ENCODE data around the gene CLEC4F.
A peak's percentile ranks its signal among the peaks of the same experiment; 100 is the strongest.

CLEC4F gene

DNA sequence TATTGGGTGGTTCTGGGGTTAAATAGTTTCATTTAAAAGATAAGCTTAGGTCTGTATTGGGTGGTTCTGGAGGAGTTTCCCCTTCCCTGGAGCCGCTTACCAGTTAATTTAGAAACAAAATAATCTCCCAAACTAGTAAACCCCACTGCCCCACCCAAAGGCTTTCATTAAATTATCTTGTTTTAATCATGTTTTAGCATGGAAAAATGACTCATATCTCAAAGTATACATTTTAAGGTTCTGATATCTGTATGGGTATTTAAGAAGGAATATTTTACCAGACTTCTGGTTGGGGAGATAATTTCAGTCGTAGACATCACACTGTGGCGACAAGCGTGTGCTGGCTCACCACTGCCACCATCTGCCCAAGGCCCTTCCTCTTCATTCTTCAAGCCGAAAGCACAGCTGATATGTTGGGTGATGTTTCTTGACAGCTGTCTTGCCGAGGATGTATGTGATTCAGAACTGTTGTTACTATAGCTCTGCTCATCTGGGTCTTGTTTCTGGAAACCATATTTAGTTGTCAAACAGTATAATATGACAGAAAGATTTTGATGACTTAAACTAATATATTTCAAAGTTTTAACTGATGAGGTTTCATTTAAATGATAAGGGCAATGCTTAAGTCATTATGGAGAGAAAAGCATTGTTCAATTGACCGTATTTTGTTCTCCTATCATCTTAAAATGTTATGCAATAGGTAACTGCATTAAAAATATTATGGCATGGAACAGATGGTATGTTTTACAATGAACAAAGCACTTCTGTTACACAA lies 35.1 kb downstream of the CLEC4F start:
- peak in 6 of 14 donors; percentile 3 to 22 (median 6) for DNase-seq

DNA sequence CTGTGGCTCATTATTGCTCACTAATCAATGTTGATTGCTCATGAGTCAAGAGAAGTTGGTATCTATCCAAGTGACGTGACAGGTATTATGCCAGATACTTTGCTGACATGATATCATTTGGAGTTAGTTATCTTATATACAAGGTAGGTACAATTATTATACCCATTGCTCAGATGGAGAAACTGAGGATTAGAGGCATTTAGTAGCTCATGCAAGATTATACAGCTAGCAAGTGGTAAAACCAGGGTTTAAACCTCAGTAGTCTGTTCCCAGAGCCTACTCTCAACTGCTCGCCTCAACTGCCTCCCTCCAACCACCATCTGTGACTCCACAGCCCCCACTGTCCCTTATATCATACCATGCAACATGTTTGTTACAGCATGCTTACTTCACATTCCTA lies 36.1 kb downstream of the CLEC4F start:
- DNase-seq, result no peak

DNA sequence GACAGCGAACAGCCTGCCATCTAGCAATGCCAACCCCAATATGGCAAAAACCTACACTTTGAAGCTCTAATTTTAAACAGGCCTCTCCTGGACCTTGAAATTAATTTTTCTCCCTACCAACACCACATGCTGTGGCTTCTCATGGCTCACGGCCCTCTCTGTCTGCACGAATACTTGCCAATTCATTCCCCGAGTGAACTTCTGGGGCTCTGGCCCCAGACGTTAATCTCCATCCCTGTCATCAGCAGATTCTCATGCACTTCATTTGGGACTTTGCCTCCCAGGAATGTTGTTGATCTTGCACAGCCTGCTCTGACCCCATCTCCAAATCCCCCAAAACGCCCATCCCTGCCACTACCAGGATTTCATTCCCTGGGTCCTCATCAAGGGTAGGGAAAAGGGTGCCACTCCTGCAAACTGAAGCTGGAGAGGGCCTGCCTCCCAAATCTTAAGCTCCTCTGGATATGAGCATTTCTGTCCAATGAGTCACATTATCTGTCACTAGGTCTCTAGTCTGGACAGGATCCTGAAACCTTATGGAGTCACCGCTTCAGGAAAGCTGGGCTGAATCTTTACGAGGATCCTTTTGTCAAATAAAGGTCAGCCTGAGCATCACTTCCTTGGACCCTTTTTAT lies 40.4 kb downstream of the CLEC4F start:
- DNase-seq, result no peak

DNA sequence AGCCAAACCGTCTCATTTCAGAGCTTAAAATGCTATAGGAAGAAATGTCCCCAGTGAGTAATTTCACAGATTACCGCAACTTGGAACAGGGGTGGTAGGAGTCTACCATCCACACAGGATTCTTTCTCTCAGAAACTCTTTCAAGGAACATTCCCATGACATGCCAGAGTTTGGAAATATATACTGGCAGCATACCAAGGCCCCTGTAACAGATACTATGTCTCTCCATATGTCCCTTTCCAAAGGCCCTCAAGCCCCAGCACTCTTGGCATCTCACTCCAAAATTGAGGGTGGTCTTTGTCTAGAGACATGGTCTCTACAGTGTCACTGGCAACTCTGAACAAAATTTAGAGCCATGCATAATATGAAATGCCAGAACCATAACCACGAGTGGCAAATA lies 40.9 kb downstream of the CLEC4F start:
- DNase-seq, result no peak

DNA sequence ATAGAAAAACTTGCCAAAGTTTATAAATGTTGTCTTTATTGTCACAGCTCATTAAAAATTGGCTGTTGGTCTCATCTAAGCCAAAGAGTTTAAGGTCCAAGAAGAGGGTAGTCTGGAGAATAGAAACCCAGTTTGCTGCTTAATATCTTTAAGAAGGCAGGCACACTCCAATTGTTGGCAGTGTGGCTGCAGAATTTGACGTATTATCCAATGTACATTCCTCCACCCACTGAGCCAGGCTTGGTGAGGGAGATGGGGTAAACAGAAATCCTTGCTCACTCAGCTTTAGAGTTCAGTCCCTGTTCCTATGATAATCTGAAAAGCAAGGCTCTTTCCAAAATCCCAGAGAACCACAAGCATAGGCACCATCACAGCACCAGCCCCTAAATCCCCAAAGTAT lies 41.7 kb downstream of the CLEC4F start:
- no peak for DNase-seq

DNA sequence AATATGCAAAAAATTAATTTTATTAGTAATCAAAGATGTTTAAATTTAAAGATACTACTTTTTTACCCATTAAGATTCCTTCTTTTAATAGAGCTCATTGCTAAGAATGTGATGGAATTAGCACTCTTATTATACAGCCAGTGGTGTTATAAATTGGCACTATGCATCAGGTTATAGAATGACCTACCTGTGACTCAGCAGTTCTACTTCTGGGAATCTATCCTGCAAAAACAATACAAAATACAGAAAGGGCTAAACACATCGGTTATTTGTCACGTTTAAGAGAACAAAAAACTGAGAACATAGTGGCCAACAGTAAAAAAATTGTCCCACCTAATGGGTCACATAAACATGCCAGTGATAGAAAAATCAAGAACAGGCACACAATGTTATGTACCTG lies 42.9 kb downstream of the CLEC4F start:
- DNase-seq, result no peak

DNA sequence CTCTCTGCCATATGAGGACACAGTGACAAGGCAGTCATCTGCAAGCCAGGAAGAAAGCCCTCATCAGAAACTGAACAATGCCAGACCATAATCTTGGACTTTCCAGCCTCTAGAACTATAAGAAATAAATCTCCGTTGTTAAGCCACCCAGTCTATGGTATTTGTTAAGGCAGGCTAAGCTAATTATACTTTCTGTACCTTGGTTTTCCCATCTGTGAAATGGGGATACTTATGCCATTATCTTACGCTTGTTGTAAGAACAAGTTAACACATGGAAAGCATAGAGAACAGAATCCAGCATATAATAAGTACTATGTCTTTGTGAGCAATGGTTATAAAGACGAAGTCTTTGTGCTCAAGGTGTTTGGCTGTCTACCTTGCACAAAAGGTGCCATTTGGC lies 44.1 kb downstream of the CLEC4F start:
- DNase-seq, result no peak

DNA sequence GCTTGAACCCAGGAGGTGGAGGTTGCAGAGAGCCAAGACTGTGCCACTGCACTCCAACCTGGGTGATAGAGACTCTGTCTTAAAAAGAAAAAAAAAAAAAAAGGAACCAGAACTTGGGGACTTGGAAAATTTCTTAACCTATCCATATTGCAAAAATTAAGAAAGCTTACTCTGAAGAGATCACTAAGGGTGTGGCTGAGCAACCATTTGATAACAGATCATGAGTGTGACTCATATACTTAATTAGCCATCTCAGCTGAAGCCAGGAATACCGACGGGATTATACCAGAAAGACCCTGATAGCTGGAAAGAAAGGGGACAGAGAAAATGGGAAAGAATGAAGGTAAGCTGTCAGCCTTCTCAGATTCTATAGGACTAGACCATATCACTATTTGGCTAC lies 45.3 kb downstream of the CLEC4F start:
- DNase-seq, result no peak

DNA sequence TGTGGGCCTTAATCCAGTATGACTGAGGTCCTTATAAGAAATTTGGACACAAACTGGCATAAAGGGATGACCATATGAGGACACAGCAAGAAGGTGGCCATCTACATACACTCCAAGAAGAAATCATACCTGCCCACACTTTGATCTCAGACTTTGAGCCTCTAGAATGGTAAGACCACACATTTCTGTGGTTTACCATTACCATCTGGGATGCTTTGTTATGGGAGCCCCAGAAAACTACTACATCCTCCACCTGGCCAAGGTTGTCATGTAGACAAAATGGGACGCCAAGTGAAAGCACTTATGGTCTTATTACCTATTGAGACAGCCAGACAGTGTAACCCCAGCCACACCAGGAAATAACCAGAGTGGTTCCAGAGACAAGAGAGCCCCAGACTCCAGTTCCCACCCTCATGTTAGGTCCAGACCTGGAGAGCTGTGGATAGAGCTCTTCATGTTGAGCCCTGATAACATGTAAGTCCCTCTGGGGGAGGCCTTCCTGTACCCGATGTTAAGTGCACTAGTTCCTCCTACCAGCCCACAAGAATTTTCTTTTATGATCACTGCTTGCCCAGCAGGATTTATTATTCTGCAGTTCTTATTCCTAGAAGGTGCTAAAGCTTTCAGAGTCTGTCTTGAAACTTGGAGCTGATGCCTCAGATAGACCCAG lies 47.8 kb downstream of the CLEC4F start:
- no peak for DNase-seq

DNA sequence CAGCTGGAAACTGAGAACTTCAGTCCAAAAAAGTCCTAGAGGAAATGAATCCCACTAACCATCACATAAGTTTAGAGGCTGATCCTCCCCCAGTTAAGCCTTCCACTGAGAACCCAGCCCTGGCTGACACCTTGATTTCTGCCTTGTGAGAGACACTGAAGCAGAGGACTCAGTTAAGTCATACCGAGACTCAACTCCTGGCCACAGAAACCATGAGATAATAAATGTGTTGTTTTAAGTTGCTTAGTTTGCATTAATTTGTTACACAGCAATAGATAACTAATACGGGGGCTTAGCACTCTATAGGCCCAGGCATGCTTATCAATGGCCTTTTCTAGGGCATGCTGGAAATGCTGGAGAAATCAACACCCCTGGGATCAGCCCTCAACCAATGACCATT lies 49.0 kb downstream of the CLEC4F start:
- DNase-seq, result no peak

DNA sequence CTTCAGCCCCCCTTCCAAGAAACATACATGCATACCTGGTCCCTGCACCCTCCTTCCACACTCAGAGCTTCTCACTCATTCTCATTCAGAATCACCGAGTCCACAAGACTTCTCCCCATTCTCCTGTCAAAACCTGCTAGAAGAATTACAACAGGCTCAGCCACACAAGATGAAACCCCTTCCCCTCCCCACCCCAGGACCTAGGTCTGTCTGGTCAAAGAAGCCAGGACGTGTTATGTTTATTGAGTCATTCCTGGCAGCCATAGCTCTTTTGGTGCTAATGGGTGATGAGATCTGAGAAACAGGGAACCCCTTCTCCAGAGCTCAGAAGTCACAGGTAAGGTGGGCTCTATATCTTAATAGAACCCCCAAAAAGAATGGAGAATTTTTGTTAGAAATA lies 50.9 kb downstream of the CLEC4F start:
- no peak for DNase-seq

DNA sequence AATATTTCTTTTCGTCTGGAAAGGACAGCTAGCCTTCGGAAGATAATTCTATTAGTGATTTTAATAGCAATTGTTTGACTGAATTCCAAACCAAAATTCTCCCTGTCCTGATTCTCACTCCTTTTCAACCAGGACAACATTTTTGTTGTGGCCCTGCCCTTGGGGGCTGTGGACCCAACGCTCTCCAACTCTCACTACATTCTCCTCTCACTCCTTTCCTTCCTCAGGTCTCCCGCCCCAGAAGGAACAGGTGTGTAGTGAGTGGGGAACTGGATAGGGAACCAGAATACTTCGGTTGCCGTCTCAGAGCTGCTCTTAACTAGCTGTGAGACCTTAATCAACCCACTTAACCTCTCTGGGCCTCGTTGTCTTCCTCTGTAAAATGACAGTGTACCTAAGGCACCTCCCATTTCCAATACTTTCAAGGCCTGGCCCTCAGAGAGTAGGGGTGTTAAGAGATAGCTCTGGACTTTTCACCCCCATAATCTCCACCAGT lies 51.8 kb downstream of the CLEC4F start:
- no peak for DNase-seq

DNA sequence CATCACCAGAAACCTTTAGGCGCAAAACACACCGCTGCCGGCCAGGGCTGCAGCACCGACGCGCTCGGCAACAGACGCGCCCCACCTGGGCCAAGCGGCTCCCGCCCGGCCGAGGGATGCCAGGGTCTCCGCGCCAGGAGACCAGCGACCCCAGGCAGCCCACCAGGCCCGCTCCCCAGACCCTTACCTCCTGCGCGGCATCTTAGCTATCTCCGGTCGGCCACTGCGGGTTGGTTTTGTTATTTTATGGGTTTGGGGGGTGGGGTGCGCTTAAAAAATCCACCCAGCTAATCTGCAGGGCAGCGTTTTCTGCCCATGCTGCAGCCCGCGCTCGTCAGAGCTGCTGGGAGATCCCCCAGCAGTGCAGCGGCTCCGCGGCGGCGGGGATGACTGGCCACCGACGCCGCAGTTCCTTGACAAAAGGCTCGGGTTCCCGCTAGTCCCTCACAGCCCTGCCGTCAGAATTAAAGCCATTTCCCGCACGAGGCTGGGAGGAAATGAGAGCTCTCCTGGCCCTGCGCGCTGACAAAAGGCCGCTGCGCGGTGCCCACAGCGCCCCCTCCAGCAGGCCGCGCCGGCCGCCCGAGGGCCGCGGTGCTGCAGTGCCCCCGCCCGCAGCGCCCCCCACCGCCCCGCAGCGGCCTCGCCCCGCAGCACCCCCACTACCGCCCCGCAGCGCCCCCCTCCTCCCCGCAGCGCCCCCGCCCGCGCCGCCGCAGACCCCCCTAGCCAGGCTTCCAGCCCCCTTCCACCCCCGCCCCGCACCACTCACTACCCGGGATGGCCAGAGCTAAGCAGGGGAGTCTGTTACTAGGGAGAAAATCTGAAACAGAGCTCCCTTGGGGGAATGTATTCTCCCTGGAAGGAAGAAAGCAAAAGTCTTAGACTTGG lies 52.5 kb downstream of the CLEC4F start, which contains the start of gene ADD2:
Gene ADD2, minus strand, starts transcription at position 502 of the 891 bp plus-strand sequence. CDS start 61,792 bp downstream, outside the sequence.
- peak in 11 of 14 donors; percentile 4 to 79 (median 31) for DNase-seq

DNA sequence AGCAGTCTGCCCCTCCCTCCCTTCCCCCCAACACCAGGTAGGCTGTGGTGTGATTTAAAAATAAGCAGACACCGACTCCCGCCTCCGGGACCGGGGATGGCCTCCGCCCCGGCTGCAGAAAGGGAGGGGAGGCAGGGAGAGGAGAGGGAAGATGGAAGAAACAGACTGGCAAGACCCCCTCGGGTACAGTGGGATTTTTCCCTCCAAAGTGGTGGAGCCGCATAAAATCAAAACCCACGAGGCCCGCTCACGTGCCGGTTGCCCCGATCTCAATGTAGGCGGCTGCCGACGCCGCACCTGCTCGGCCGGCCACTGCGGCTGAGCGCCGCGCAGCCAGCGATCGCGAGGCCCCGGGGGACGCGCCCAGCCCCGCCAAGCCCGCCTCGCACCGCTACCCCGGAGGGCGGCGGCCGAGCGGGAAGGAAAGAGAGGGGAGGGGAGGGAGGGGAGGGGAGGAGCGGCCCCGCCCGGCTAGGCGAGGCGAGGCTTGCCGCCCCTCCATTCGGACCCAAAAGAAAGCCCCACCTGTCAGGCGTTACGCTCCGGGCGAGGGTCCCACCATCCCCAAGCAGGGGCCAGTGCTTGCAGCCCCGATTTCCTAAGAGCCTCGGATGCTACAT lies 53.2 kb downstream of the CLEC4F start:
- DNase-seq, result peak in 4 of 14 donors; percentile 6 to 77 (median 28)

DNA sequence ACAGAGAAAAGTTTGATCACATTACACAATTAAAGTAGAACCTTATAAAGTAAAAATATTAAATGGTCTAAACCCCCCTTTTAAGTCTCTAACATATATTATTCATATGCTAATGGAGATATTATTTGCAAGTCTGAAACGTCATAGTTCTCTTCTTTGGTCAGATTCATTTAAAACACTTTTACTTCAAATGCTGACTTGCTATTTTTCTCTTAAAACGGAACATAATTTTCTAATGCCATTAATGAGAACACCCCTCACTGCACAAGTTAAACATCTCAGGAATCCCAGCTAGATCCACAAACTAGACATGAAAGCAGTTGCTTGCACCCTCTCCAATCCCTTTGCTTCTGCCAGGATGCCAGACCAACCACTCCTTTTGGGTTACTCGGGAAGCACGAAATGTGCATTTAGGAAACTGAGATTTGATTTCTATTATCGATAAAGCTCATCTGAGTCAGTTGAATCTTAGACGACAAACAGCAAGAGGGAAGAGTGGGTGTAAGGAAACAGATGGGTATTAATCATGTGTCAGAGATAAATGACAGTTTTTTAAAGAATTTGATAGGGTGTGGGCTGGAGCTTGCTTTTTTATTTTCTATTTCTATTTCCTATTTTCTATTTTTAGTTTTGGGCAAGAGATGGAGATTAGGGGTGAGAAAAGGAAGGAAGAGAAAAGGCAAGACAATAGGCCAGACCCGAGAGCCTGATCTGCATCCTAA lies 53.9 kb downstream of the CLEC4F start:
- DNase-seq, result peak in 1 of 14 donors; percentile 44

DNA sequence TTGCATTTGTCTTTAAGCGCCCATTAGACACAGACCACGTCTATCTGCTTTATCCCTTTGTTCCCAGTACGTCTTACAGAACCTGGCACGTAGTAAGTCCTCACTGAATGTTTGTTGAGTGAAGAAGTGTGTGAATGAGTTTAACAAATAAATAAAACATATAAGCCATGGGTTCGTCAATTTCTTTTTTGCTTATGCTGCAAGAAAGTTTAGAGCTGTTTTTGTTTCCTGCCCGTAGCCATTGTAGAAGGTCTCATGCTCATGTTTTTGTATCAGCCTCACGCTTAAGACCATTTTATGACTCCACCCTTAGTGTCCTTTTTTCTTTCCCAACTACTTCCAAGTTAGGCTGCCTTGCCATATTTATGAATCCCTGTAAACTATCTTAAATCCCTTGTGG lies 54.9 kb downstream of the CLEC4F start:
- no peak for DNase-seq

DNA sequence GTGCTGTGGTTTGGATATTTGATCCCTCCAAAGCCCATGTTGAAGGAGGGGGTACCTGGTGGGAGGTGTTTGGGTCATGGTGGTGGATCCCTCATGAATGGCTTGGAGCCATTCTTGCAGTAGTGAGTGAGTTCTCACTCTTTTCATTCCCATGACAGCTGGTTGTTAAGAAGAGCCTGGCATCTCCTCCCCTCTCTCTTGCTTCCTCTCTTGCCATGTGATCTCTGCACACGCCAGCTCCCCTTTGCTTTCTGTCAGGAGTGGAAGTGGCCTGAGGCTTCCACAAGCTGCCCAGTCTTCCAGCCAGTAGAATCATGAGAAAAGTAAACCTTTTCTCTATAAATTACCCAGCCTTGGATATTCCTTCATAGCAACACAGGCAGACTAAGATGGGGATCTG lies 61.0 kb downstream of the CLEC4F start:
- DNase-seq, result peak in 2 of 14 donors; percentile 4 to 26
